Measurements from ENCODE around the gene VPS33A. TPM values are rescaled to one million over a fixed set of nuclear protein-coding genes. Genes with fewer than 3 reads are reported as not detected.

VPS33A gene
- total and polyA plus RNA-seq, 2 of the 13 experiments (the other 11 are each of a cell fraction or from before 2014, with no cell fraction given) = 11.0 to 43.6 TPM

DNA sequence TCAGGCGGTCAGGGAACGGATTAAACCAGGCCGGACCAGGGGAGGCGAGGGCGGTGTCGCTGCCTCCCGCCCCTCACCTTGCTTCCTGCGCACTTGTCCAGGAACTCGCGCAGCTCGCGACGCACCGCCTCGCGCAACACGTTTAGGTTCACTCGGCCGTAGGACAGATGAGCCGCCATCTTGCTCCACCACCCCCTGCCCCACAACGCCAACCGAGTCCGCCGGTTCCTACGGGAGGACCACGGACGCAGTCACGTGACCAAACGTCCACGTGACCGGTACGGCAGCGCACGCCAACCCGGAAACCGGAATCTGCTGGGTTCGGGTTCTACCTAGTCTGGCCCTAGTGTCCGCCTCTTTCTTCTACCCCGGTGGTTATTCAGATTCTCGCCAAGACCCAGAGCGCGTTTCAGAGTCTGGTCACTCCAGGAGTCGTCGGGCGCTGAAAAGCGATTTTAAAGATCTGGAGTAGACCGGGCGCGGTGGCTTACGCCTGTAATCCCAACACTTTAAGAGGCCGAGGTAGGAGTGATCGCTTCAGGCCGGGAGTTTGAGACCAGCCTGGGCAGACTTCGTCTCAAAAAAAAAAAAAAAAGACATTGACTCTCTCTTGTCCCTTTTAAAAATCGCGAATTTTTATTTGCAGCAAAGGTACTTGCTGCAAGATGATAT lies at the start of gene VPS33A (continued):
- TF ChIP-seq, protein P1, sequence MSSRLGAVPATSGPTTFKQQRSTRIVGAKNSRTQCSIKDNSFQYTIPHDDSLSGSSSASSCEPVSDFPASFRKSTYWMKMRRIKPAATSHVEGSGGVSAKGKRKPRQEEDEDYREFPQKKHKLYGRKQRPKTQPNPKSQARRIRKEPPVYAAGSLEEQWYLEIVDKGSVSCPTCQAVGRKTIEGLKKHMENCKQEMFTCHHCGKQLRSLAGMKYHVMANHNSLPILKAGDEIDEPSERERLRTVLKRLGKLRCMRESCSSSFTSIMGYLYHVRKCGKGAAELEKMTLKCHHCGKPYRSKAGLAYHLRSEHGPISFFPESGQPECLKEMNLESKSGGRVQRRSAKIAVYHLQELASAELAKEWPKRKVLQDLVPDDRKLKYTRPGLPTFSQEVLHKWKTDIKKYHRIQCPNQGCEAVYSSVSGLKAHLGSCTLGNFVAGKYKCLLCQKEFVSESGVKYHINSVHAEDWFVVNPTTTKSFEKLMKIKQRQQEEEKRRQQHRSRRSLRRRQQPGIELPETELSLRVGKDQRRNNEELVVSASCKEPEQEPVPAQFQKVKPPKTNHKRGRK (CRISPR knock-in tag; IDR thresholded peaks at IDR 0.05) = no peak; the same call in 1 of the 2 replicates
- peak; percentile 91 for TF ChIP-seq ZMYM3 (CRISPR knock-in tag; IDR thresholded peaks at IDR 0.05)
- TF ChIP-seq, protein P2, sequence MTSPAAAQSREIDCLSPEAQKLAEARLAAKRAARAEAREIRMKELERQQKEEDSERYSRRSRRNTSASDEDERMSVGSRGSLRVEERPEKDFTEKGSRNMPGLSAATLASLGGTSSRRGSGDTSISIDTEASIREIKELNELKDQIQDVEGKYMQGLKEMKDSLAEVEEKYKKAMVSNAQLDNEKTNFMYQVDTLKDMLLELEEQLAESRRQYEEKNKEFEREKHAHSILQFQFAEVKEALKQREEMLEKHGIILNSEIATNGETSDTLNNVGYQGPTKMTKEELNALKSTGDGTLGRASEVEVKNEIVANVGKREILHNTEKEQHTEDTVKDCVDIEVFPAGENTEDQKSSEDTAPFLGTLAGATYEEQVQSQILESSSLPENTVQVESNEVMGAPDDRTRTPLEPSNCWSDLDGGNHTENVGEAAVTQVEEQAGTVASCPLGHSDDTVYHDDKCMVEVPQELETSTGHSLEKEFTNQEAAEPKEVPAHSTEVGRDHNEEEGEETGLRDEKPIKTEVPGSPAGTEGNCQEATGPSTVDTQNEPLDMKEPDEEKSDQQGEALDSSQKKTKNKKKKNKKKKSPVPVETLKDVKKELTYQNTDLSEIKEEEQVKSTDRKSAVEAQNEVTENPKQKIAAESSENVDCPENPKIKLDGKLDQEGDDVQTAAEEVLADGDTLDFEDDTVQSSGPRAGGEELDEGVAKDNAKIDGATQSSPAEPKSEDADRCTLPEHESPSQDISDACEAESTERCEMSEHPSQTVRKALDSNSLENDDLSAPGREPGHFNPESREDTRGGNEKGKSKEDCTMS (CRISPR knock-in tag; conservative IDR thresholded peaks at IDR 0.05) = no peak
- TF ChIP-seq TEAD3 (CRISPR knock-in tag; optimal IDR thresholded peaks at IDR 0.05; ENCODE audit: borderline replicate concordance) = peak; percentile 77
- peak; percentile 87; the same call in 1 of the 2 replicates for TF ChIP-seq NFE2L1 (CRISPR knock-in tag; IDR thresholded peaks at IDR 0.05; ENCODE audit: borderline replicate concordance)
- TF ChIP-seq ADNP (CRISPR knock-in tag; IDR thresholded peaks at IDR 0.05) = no peak; the same call in 1 of the 2 replicates
- TF ChIP-seq PRDM15 (CRISPR knock-in tag; IDR thresholded peaks at IDR 0.05) = peak; percentile 78
- TF ChIP-seq ZNF280B (CRISPR knock-in tag; IDR thresholded peaks at IDR 0.05; ENCODE audit: borderline replicate concordance) = 0 out of 2 replicates have a peak, but pooled peaks have one; percentile 34
- TF ChIP-seq NCOA1 (CRISPR knock-in tag; IDR thresholded peaks at IDR 0.05) = peak; percentile 74; the same call in 1 of the 2 replicates
- TF ChIP-seq BHLHE40 (IDR thresholded peaks at IDR 0.05; ENCODE audit: low read length) = peak; percentile 93
- TF ChIP-seq ZNF382 (CRISPR knock-in tag; IDR thresholded peaks at IDR 0.05; ENCODE audit: borderline replicate concordance) = no peak
- TF ChIP-seq HDAC1 (CRISPR knock-in tag; IDR thresholded peaks at IDR 0.05) = peak; percentile 100
- TF ChIP-seq RXRA (CRISPR knock-in tag; IDR thresholded peaks at IDR 0.05) = peak; percentile 81; the same call in 1 of the 2 replicates
- peak; percentile 79; the same call in 1 of the 2 replicates for TF ChIP-seq HES4 (CRISPR knock-in tag; IDR thresholded peaks at IDR 0.05; ENCODE audit: borderline replicate concordance)
- TF ChIP-seq ZNF549 (CRISPR knock-in tag; IDR thresholded peaks at IDR 0.05) = 0 out of 2 replicates have a peak, but pooled peaks have one; percentile 27
- peak; percentile 90; the same call in 1 of the 2 replicates for TF ChIP-seq MEIS1 (CRISPR knock-in tag; IDR thresholded peaks at IDR 0.05; ENCODE audit: borderline replicate concordance)
- peak; percentile 89 for TF ChIP-seq ZNF792 (CRISPR knock-in tag; IDR thresholded peaks at IDR 0.05)
- peak; percentile 75 for TF ChIP-seq MED1 (CRISPR knock-in tag; IDR thresholded peaks at IDR 0.05)
- no peak for TF ChIP-seq CC2D1A (CRISPR knock-in tag; IDR thresholded peaks at IDR 0.05)

Data from HepG2 (cell line).